AG08395 (cell line): Measurements from ENCODE around the gene ELMOD3.
"Not testable (repeated sequence)": the region's sequence is repeated elsewhere in the genome, so short reads cannot be mapped to it uniquely, and the experiment has no call there.

Experiments
- DNase-seq: peaks from one replicate; pipeline ENCODE4 v3.0.0; 2012; ENCODE audit warnings: mixed read lengths, low spot score

ELMOD3 gene

DNA sequence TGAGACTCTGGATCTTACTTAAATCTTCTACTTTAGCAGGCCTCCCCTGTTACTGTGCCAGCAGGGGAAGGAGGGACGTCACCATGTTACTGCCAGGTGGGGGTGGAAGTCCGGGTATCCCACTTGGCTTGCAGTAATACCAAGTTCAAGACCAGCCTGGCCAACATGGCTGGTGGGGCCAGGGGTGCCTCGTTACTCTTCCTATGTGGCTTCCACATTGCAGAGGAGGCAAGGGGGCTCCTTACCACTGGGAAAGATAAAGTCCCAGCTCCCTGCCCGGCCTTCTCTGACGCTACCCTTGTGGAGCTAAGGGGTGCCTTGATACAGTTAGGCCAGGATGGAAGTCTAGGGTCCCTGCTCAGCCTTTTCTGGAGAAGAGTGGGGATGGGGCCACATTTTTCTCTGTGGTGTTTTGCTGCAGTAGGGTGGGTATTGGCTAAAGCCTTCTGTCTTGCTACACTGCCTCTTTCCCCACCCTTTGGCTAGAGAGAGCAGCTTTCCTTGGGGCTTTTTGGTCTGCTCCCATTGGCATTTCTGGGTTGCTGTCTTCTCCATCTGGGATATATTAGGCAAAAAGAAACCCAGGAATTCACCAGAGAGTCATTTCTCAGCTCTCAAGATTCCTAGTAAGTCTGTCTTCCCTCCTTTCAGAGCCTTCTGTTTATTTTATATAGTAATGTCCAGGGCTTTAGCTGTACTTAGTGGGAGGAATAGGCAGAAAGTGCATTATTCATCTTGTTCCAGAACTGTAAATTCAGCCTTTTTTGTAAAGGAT is 21.9 kb downstream of the ELMOD3 start:
- DNase-seq = no peak

DNA sequence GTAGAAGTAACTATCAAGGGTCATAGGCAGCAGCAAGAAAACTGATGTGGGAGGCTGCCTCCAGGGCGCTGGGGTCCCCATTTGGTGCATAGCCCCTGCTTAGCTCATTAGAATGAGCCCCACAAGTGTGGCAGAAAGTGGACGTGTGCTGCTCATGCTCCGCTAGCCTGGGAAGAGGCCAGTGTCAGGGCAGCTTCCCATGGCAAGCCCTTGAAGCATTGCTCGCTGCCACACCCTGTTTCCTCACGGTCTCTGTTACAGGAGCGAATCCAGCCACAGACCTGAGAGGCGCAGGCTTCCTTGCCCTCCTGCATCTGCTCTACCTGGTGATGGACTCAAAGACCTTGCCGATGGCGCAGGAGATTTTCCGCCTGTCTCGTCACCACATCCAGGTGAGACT is 22.5 kb downstream of the ELMOD3 start:
- DNase-seq = no peak

DNA sequence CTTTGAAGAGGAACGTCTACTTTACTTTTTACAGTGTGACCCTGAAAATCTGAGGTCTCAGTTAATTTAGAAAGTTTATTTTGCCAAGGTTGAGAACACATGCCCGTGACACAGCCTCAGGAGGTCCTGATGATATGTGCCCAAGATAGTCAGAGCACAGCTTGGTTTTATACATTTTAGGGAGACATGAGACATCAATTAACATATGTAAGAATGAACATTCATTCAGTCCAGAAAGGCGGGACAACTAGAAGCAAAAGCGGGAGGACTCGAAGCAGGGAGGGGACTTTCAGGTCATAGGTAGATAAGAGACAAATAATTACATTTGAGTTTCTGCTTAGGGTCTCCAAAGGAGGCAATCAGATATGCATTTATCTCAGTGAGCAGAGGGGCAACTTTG is 23.7 kb downstream of the ELMOD3 start:
- no peak for DNase-seq

DNA sequence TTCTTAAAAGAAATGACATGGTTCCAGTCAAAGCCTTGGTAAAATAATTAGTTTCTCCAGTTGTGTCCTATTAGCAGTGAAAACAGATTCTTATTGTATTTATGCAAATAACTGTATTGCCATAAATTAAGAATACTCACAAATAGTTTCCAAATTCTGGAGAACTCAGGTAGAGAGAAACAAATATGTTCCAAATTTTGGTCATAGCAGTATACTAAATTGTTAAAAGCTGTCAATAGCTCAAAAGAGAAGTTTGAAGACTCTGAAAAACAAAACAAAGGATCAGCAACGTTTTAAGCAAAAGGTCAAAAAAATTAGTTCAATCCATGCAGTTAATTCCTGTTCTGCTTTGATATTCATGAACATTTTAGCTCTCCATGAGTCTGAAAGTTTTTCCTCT is 25.5 kb downstream of the ELMOD3 start:
- DNase-seq = no peak

- DNase-seq = not testable (repeated sequence)
Measured at GRCh38 chr2:85383151-85383550, 28.6 kb downstream of the ELMOD3 start.

- DNase-seq = no peak
Measured at GRCh38 chr2:85383850-85384249, 29.3 kb downstream of the ELMOD3 start.

- DNase-seq = no peak
Measured at GRCh38 chr2:85385746-85386145, 31.2 kb downstream of the ELMOD3 start.

GRCh38 chr2:85387754-85388153 is 33.2 kb downstream of the ELMOD3 start:
- DNase-seq = no peak

GRCh38 chr2:85388878-85389538 is 34.4 kb downstream of the ELMOD3 start:
- no peak for DNase-seq

DNA sequence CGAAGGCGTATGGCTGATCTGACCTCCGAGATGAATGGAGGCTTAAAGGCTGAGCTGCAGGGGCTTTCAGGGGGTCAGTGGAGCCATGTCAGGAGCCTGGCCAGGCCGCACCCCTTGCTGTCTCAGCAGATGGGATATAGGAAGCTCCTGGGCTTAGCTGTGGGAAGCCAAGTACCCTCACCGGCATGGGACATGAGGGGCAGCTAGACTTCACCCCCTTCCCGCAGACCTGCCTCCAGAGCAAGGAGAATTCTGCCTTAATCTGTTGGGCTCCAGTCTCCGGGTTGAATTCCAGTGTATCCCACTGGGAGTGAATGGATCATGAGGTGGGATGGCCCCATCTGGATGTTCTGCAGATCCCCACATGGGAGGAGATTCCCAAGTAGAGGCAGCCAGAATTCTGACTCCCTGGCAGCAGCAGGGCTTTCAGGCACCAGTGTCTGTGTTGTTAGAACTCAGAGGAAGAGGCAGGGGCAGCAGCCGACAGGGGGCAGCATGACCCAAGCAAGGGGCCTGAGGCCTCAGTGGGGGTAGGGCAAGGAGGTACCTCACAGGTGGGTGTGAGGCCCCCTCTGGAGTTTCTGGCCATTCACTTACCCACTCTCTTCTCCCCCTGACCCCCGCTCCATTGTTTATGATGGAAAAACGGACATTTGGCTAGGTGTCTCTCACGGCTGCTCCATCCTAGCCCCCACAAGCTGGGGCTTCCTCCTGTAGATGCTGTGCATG is 36.5 kb downstream of the ELMOD3 start:
- peak; percentile 57 for DNase-seq

DNA sequence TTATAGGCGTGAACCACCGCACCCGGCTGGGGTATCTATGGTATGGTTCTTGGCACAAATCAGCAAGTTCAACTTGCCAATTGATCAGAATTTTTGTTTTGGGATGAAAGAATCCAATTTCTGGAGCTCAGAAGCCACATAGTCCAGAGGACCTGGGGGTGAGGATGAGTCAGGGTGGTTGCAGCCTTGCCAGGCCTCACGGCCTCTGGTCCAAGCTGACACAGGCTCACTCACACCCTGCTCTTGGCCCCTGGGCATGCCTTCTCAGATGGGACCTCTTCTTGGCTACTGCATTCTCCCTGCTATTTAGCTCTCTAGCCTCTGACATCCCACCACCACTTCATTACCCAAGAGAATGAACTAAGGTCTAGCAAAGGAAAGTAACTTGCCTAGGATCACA is 39.3 kb downstream of the ELMOD3 start:
- peak; percentile 80 for DNase-seq

GRCh38 chr2:85394261-85394681 is 39.7 kb downstream of the ELMOD3 start:
- no peak for DNase-seq

DNA sequence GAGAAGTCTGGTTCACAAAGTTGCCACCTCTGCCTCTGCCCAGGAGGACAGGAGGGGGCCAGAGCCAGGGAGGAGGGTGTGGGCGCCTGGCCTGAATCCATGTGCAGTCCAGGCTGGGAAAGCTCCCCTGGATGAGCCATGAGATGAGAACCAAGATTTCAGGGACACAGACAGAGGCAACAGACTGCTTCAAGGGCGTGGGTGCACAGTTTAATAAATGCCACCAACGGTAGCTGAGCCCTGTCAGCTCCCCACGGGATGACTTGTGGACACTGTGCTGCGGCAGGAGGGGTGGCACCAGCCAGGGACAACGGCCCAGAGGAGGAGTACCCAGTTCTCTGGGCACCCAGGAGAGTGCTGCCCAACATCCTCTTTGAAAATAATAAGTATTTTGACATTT is 40.4 kb downstream of the ELMOD3 start:
- DNase-seq = no peak

- no peak for DNase-seq
Measured at GRCh38 chr2:85395912-85396475, 41.4 kb downstream of the ELMOD3 start.

GRCh38 chr2:85396531-85397470 is 42.2 kb downstream of the ELMOD3 start:
- DNase-seq = no peak

- no peak for DNase-seq
Measured at GRCh38 chr2:85397925-85398331, 43.4 kb downstream of the ELMOD3 start.

DNA sequence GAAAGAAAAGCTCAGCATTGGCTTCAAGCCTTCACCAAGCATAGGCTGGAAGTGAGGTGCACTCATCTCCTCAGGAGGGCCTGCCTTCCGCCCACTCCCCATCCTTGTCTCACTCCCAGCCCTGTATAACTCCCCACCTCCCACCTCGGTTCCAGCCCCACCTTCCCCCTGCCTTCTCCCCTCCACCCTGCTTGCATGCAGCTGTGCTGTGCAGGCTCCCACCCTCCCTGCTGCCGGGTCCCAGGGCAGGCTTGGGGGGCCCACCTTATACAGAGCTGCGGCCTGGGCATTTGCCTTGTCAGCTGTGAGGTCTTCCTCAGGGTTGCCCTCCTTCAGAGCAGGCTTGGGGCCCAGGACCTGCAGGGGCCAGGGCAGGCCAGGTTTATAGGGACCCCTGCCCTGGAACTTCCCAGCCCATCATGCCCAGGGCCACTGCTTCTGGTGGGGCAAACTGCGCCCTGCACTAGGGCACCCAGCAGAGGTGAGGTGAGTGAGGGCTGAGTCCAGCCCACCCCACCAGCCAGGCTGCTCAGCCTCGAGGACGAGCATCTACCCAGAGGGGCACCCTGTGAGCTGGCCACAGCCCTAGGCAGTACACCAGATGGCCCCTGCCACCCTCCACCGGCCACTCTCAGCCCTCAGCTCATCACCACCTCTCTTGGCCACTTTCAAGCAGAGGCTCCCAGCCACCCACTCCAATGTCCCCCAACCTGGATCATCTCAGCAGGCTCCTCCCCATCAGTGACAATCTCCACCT is 44.0 kb downstream of the ELMOD3 start:
- DNase-seq = no peak

GRCh38 chr2:85399183-85399455 is 44.5 kb downstream of the ELMOD3 start:
- no peak for DNase-seq

GRCh38 chr2:85400023-85400422 is 45.5 kb downstream of the ELMOD3 start:
- DNase-seq = no peak

GRCh38 chr2:85400541-85401463 is 46.2 kb downstream of the ELMOD3 start:
- no peak for DNase-seq
